ENCODE results near the gene CYP27C1. TPM values are rescaled to one million over a fixed set of nuclear protein-coding genes. Genes with fewer than 3 reads are reported as not detected.
"Not testable (repeated sequence)": the region's sequence is repeated elsewhere in the genome, so short reads cannot be mapped to it uniquely, and the experiment has no call there.

CYP27C1 gene
- total RNA-seq, 1 donor from 2014 or later = not detected

DNA sequence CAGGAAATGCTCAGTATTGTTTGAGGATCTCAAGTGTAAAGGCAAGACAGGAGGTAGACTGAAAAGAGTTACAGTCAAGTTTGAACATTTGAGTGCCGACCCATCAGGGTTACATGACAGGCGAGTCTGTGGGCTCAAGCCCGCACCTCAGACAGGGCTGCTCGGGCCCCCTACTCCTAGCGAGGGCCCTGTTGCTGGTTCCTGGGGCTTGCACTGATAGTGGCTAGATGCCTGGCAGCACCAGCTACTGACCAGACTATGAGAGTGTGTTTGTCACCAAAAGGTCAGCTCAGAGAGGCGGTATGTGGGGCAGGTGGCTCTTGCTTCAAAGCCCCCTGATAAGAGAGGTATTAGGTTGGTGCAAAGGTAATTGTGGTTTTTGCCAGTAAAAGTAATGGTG, 35.6 kb upstream of the CYP27C1 start:
- no peaks in the 10 kb centered on the region for H3K27me3 Mint-ChIP-seq
- no peaks in the 10 kb centered on the region for H3K9me3 Mint-ChIP-seq
- ATAC-seq (ENCODE audit: low read depth) (no peak), DNase-seq (no peak)
- ChIA-PET POLR2A (no interaction called here), CTCF (no interaction called here)
- TF ChIP-seq, protein P1, sequence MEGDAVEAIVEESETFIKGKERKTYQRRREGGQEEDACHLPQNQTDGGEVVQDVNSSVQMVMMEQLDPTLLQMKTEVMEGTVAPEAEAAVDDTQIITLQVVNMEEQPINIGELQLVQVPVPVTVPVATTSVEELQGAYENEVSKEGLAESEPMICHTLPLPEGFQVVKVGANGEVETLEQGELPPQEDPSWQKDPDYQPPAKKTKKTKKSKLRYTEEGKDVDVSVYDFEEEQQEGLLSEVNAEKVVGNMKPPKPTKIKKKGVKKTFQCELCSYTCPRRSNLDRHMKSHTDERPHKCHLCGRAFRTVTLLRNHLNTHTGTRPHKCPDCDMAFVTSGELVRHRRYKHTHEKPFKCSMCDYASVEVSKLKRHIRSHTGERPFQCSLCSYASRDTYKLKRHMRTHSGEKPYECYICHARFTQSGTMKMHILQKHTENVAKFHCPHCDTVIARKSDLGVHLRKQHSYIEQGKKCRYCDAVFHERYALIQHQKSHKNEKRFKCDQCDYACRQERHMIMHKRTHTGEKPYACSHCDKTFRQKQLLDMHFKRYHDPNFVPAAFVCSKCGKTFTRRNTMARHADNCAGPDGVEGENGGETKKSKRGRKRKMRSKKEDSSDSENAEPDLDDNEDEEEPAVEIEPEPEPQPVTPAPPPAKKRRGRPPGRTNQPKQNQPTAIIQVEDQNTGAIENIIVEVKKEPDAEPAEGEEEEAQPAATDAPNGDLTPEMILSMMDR (IDR thresholded peaks at IDR 0.05) = no peak
- H3K4me1 Mint-ChIP-seq = no peaks in the 10 kb centered on the region
- no peak overlapping the region for H3K4me3 Mint-ChIP-seq
- intact Hi-C loops (cut with micrococcal nuclease) = no loop called here
- H3K27ac Mint-ChIP-seq = no peak overlapping the region
- H3K36me3 Mint-ChIP-seq (ENCODE audit: low read depth) = peaks cover 64% of the 10 kb centered on the region

DNA sequence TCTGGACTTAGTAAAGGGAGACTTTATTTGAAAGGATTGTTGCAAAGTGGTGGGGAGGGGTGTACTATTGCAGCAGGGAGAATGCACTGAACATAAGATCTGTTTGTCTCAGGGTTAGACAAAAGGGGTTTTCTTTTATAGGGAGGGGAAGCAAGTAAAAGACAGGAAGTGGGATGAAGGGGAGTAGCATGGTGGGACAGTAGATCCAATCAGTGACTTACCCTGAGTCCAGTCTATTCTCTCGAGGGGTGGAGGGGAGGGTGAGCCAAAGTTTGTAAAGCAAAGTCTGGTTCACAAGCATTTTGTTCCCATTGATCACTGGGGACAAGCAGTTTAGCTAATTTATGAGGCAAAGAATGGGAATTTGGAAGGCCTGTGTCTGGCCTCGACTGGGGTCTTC, 35.0 kb upstream of the CYP27C1 start:
- H3K9me3 Mint-ChIP-seq = no peaks in the 10 kb centered on the region
- DNase-seq (no peak), ATAC-seq (ENCODE audit: low read depth) (no peak)
- peak overlapping the region; percentile 26 for H3K27ac Mint-ChIP-seq
- ChIA-PET CTCF (no interaction called here), POLR2A (no interaction called here)
- no peak overlapping the region for H3K4me3 Mint-ChIP-seq
- intact Hi-C loops (cut with micrococcal nuclease) = no loop called here
- TF ChIP-seq, protein P1 (IDR thresholded peaks at IDR 0.05) = no peak
- no peaks in the 10 kb centered on the region for H3K4me1 Mint-ChIP-seq
- peaks cover 58% of the 10 kb centered on the region for H3K36me3 Mint-ChIP-seq (ENCODE audit: low read depth)
- H3K27me3 Mint-ChIP-seq = no peaks in the 10 kb centered on the region

DNA sequence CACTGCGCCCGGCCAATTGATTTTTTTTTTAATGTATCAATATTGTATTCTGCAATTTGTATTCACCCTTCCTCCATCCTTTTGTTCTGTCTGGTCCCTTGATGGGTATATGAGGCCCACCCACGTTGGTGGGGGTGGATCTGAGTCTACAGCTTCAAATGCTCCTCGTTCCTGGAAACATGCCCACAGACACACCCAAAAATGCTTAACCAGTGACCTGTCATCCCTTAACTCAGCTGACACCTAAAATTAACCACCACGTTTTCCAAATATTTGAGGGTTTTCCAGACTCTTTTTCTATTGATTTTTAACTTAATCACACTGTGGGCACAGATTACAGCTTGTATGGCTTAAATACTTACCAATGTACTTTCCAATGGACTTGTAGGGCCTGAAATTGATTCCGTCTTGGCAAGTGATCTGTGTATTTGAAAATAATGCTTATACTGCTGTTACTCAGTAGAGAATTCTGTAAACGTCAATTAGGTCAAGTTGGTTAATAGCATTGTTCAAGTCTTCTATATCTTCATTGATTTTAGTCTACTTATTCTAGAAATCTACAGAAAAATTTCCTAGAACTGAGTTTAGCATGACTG, 34.4 kb upstream of the CYP27C1 start:
- CTCF ChIA-PET = no interaction called here
- intact Hi-C loops (cut with micrococcal nuclease) = no loop called here
- TF ChIP-seq, protein P1 (IDR thresholded peaks at IDR 0.05) = no peak

DNA sequence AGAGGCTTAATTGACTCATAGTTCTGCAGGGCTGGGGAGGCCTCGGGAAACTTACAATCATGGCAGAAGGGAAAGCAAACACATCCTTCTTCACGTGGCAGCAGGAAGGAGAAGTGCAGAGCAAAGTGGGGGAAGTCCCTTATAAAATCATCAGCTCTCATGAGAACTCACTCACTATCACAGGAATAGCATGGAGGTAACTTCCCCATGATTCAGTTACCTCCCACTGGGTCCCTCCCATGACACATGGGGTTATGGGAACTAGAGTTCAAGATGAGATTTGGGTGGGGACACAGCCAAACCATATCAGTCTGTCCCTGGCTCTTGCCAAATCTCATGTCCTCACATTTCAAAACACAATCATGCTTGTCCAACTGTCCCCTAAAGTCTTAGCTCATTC, 21.1 kb upstream of the CYP27C1 start:
- ATAC-seq (ENCODE audit: low read depth); H3K4me3 Mint-ChIP-seq; H3K27me3 Mint-ChIP-seq; H3K4me1 Mint-ChIP-seq; CTCF ChIA-PET; DNase-seq; POLR2A ChIA-PET; intact Hi-C loops (cut with micrococcal nuclease); H3K27ac Mint-ChIP-seq: not testable (repeated sequence)
- peaks cover 18% of the 10 kb centered on the region for H3K36me3 Mint-ChIP-seq (ENCODE audit: low read depth)
- peaks cover 23% of the 10 kb centered on the region for H3K9me3 Mint-ChIP-seq

More for the DNA sequence above, 34.4 kb upstream of the CYP27C1 start:
- Mint-ChIP-seq H3K9me3 (no peaks in the 10 kb centered on the region), H3K36me3 (ENCODE audit: low read depth) (peaks cover 52% of the 10 kb centered on the region), H3K4me3 (no peak overlapping the region), H3K27me3 (no peaks in the 10 kb centered on the region), H3K27ac (no peak overlapping the region), H3K4me1 (no peaks in the 10 kb centered on the region)
- POLR2A ChIA-PET = no interaction called here
- DNase-seq (no peak), ATAC-seq (ENCODE audit: low read depth) (no peak)

DNA sequence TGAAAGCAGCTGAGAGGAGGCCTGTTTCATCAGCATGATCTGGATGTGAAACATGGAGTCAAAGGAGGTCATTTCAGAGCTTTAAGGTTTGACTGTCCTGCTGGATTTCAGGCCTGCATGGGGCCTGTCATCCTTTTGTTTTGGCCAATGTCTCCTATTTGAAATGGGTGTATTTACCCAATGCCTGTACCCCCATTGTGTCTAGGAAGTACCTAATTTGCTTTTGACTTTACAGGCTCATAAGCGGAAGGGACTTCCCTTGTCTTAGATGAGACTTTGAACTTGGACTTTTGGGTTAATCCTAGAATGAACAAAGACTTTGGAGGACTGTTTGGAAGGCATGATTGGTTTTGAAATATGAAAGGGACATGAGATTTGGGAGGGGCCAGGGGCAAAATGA, 19.3 kb upstream of the CYP27C1 start:
- no peak overlapping the region for H3K4me3 Mint-ChIP-seq
- no peak overlapping the region for H3K27ac Mint-ChIP-seq
- no peaks in the 10 kb centered on the region for H3K4me1 Mint-ChIP-seq
- no peak for ATAC-seq (ENCODE audit: low read depth)
- peaks cover 23% of the 10 kb centered on the region for H3K9me3 Mint-ChIP-seq
- ChIA-PET POLR2A (no interaction called here), CTCF (no interaction called here)
- TF ChIP-seq, protein P1 (IDR thresholded peaks at IDR 0.05) = no peak
- DNase-seq = no peak
- H3K36me3 Mint-ChIP-seq (ENCODE audit: low read depth) = peaks cover 18% of the 10 kb centered on the region
- intact Hi-C loops (cut with micrococcal nuclease) = no loop called here
- no peaks in the 10 kb centered on the region for H3K27me3 Mint-ChIP-seq

DNA sequence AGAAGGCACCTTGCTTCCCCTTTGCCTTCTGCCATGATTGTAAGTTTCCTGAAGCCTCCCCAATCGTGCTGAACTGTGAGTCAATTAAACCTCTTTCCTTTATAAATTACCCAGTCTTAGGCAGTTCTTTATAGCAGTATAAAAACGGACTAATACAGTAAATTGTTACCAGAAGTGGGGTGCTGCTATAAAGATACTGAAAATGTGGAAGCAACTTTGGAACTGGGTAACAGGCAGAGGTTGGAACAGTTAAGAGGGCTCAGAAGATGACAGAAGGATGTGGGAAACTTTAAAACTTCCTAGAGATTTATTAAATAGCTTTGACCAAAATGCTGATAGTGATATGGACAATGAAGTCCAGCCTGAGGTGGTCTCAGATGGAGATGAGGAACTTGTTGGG, 17.7 kb upstream of the CYP27C1 start:
- ATAC-seq (ENCODE audit: low read depth); CTCF ChIA-PET; DNase-seq; H3K27me3 Mint-ChIP-seq; H3K27ac Mint-ChIP-seq; POLR2A ChIA-PET; intact Hi-C loops (cut with micrococcal nuclease); H3K4me1 Mint-ChIP-seq; H3K4me3 Mint-ChIP-seq: not testable (repeated sequence)
- Mint-ChIP-seq H3K36me3 (ENCODE audit: low read depth) (peaks cover 18% of the 10 kb centered on the region), H3K9me3 (peaks cover 23% of the 10 kb centered on the region)
